ENCODE results near the gene KRT8.
A peak's percentile ranks its signal among the peaks of the same experiment; 100 is the strongest.

Gene KRT8

GRCh38 chr12:52926596-52927234, 21.8 kb upstream of the KRT8 start:
- ChIA-PET CTCF (interaction anchor here (0.8 to 7.4 kb wide), 12 partner anchors 9 to 54 kb away, joined by 3 to 71 read pairs (median 3); no protein-coding TSS in a partner anchor), POLR2A (interaction anchor here (0.6 to 1.0 kb wide), 3 partner anchors 14 to 79 kb away, joined by 3 to 5 read pairs (median 3); partner anchors contain the start of gene EIF4B)
- DNase-seq (ENCODE audit: low read depth, low spot score): no peak
- TF ChIP-seq CTCF (IDR thresholded peaks at IDR 0.05; ENCODE audit: insufficient read depth, low read length, missing control alignments): no peak
- no peak overlapping the region for H3K4me3 ChIP-seq (ENCODE audit: low read depth, low read length)

DNA sequence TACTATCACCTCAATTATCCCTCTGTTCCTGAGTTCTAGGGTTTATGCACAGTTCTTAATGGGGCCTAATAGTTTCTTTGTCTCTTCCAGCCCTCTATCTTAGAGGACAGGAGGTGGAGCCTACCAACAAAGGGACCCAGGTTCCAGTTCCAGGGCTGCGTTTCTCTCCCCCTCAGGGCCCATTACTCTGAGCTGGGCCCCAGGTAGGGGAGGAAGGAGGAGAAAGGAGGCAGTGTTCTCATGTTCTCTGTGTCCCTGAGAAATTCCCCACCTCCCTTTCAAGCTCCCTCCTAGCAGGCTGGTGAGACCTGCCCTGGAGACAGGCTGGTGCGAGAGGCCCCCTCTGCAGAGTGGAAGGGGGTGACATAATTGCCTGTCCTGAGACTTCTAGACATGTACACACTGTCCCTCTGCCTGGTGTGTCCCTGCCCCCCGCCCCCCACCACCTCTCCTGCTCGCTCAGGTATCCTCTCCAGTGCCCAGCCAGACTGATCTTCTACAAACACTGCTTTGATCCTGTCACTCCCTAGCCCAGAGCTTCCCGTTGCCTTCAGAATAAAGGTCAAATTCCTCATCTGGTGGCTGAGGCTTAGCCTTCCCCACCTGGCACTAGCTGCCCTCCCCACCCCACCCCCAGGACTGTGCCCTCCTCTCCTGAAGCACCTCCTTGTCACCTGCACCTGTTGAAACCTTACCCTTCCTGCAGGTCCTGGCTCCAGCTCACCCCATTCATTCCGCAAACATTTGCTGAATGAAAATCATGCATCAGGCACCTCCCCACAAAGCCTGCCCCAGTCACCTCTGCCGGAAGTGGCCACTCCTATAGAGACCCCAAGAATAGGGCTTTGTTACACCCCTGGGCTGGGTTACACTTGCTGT, 21.1 kb upstream of the KRT8 start:
- POLR2A ChIA-PET: interaction anchor here (0.5 to 1.5 kb wide), 6 partner anchors 12 to 779 kb away, joined by 3 to 8 read pairs (median 4); no protein-coding TSS in a partner anchor
- no peak overlapping the region for H3K4me3 ChIP-seq (ENCODE audit: low read depth, low read length)
- CTCF ChIA-PET: interaction anchor here (0.8 to 7.4 kb wide), 12 partner anchors 9 to 54 kb away, joined by 3 to 71 read pairs (median 3); no protein-coding TSS in a partner anchor
- no peak for DNase-seq (ENCODE audit: low read depth, low spot score)
- TF ChIP-seq CTCF (IDR thresholded peaks at IDR 0.05; ENCODE audit: insufficient read depth, low read length, missing control alignments): no peak

DNA sequence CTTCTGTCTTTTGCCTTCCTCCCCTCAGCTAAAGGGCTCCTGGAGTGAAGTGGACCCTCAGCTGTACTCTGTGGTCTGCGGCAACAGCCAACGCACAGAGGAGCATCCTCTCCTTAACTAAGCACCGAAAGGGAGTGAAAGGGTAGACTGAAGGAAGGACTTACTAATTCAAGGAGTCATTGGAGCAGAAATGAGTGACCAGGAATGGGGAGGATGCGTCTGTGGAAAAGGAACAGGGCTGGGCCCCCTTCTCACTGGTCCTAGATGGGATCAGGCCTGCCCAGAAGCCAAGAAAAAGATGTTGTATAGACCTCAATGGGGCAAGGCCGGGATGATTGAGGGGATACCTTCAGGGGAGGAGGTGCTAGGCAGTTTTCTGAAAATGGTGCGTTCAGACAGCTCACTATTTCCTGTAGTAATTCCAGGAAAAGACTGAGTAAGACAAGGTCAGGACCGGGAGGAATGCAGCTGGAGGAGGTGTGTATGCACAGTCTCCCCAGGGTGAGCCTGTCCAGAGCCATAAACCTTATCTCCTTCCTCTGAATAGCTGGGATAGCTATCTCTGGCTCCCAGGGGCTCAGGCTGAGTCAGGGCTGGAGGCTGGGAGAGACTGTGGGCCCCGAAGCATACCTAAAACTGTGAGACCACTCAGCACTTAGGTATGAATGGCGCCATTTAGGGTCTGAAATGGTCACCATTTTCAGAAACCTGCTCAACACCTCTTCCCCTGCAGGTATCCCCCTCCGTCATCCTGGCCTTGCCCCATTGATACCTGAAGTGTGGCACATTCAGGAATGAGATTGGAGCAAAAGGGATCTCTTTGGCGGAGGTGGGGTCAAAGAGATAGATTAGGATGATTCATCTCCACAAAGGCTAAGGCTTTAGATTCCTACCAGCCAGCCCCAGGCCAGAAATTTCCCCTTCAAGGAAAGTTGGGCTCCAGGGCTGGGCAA, 20.2 kb upstream of the KRT8 start:
- no peak overlapping the region for H3K4me3 ChIP-seq (ENCODE audit: low read depth, low read length)
- ChIA-PET POLR2A (interaction anchor here (1.1 to 1.5 kb wide), 4 partner anchors 13 to 778 kb away, joined by 3 to 8 read pairs (median 4); no protein-coding TSS in a partner anchor), CTCF (interaction anchor here (0.6 to 7.4 kb wide), 9 partner anchors 9 to 56 kb away, joined by 3 to 71 read pairs (median 4); no protein-coding TSS in a partner anchor)
- no peak for TF ChIP-seq CTCF (IDR thresholded peaks at IDR 0.05; ENCODE audit: insufficient read depth, low read length, missing control alignments)
- peak; percentile 86 for DNase-seq (ENCODE audit: low read depth, low spot score)

GRCh38 chr12:52921488-52922165, 16.8 kb upstream of the KRT8 start:
- ChIA-PET CTCF (interaction anchor here (0.9 to 7.4 kb wide), 6 partner anchors 24 to 59 kb away, joined by 3 to 71 read pairs (median 6); partner anchors contain the start of gene KRT18), POLR2A (interaction anchor here (0.9 kb wide), 1 partner anchor 41 kb away, joined by 3 read pairs; no protein-coding TSS in a partner anchor)
- no peak overlapping the region for H3K4me3 ChIP-seq (ENCODE audit: low read depth, low read length)
- no peak for TF ChIP-seq CTCF (IDR thresholded peaks at IDR 0.05; ENCODE audit: insufficient read depth, low read length, missing control alignments)
- no peak for DNase-seq (ENCODE audit: low read depth, low spot score)

DNA sequence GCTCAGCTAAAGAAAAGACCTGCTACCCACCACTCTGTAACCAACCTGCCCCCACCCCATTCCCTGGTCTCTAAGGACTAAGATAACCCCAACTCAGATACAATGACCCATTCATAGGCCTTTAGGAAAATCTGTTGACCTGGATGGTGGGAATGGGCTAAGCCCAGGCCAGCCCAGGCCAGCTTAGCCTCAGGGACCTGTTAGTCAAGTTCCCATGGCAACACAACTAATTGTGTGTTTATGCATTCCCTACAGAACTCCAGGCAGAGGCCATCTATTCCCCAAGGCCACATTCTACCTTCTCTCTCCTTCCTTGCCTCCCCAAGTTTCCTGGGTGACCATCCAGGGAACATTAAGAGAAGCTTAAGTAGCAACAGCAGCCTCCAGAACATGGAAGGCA, 16.1 kb upstream of the KRT8 start:
- no peak for TF ChIP-seq CTCF (IDR thresholded peaks at IDR 0.05; ENCODE audit: insufficient read depth, low read length, missing control alignments)
- ChIA-PET POLR2A (no interaction called here), CTCF (interaction anchor here (1.1 to 7.4 kb wide), 5 partner anchors 13 to 56 kb away, joined by 3 to 71 read pairs (median 4); no protein-coding TSS in a partner anchor)
- DNase-seq (ENCODE audit: low read depth, low spot score): no peak
- H3K4me3 ChIP-seq (ENCODE audit: low read depth, low read length): no peak overlapping the region

Data from AG04449 (cell line).